Breast epithelium (tissue), 4 donors: ENCODE measurements around the gene ZNF747. TPM values are rescaled to one million over a fixed set of nuclear protein-coding genes. Genes with fewer than 3 reads are reported as not detected.

ENCODE experiments used
- DNase-seq, 2 donors: peaks; one replicate each; pipeline ENCODE4 v3.0.0-alpha.2; 2019; ENCODE audit warnings: low spot score in 2 of 2
- H3K27ac ChIP-seq, 2 donors: fragments of 200-600 bp; sonication (generic) in 1 of 2; one replicate each; pipeline ENCODE4 v1.5.1; 2016 to 2019; ENCODE audit warnings: mild to moderate bottlenecking in 1 of 2
- H3K27me3 ChIP-seq, 2 donors: fragments of 200-600 bp; sonication (generic) in 1 of 2; one replicate each; pipeline versions ENCODE4 v1.5.1 to v1.6.0; 2017 to 2019; ENCODE audit warnings: control low read depth in 1 of 2, mild to moderate bottlenecking in 1 of 2
- H3K36me3 ChIP-seq: fragments of 200-600 bp; one replicate; pipeline ENCODE4 v1.5.1; 2019
- H3K4me1 ChIP-seq, 2 donors: fragments of 200-600 bp; sonication (generic); one replicate each; pipeline ENCODE4 v1.5.1; 2016 to 2019; ENCODE audit warnings: control low read depth in 1 of 2
- H3K4me3 ChIP-seq, 3 donors: fragments of 200-600 bp; sonication (generic); 1 replicate in 2 of 3; 2 replicates in 1 of 3; pipeline ENCODE4 v1.5.1; 2016 to 2019; ENCODE audit warnings: mild to moderate bottlenecking in 3 of 3, moderate library complexity in 2 of 3
- H3K9me3 ChIP-seq, 2 donors: fragments of 200-600 bp; sonication (generic) in 1 of 2; one replicate each; pipeline ENCODE4 v1.5.1; 2016 to 2019; ENCODE audit warnings: control low read depth in 1 of 2
- CTCF ChIP-seq, 3 donors: fragments of 450-650 bp; IDR thresholded peaks; one replicate each; pipeline ENCODE4 v1.5.1; 2016 to 2017; ENCODE audit warnings: antibody characterized with exemption in 3 of 3, mild to moderate bottlenecking in 3 of 3, moderate library complexity in 3 of 3
- POLR2A ChIP-seq: fragments of 450-650 bp; IDR thresholded peaks from one replicate; pipeline ENCODE4 v1.6.1; 2016; ENCODE audit warnings: antibody characterized with exemption, mild to moderate bottlenecking, moderate library complexity
- POLR2AphosphoS5 ChIP-seq, 3 donors: sonication (generic); formaldehyde crosslinking; IDR thresholded peaks; one replicate each; pipeline ENCODE4 v1.6.1; 2017; ENCODE audit warnings: antibody characterized with exemption in 3 of 3
- intact Hi-C: fragments of 100-400 bp; cut with DNase I; formaldehyde crosslinking; loops from one replicate; pipeline ENCODE4 v1.15.1; 2023; ENCODE audit warnings: low total_unique reads
- total RNA-seq, 3 donors: library from RNA; depleted of rRNA; stranded (reverse); fragments of >200 nt; gene quantifications; one replicate each; pipeline ENCODE4 v1.1.0, GENCODE V29; 2016

The ZNF747 gene
- total RNA-seq, 3 donors from 2014 or later = 10.7 to 14.7 (median 13.2) TPM

GRCh38 chr16:30526823-30527634 lies 7.6 kb downstream of the ZNF747 start:
- peak overlapping the region; percentile 76 to 90 (median 88) for H3K4me3 ChIP-seq
- H3K4me1 ChIP-seq = peaks cover 0 to 10% of the 10 kb centered on the region in 2 donors
- peak in 2 of 3 donors; percentile 66 to 71 for TF ChIP-seq POLR2AphosphoS5 (IDR thresholded peaks at IDR 0.05)
- TF ChIP-seq POLR2A = peak; percentile 4
- TF ChIP-seq CTCF (IDR thresholded peaks at IDR 0.05) = peak; percentile 40 to 54 (median 53)
- peak overlapping the region; percentile 97 to 98 for H3K27ac ChIP-seq
- no peaks in the 10 kb centered on the region for H3K9me3 ChIP-seq
- peaks cover 6% of the 10 kb centered on the region for H3K36me3 ChIP-seq
- intact Hi-C loops = loop anchor here (10.0 kb wide), 1 partner anchor 102 kb away; no protein-coding TSS in a partner anchor
- DNase-seq = peak; percentile 98
- no peaks in the 10 kb centered on the region for H3K27me3 ChIP-seq

- TF ChIP-seq CTCF (IDR thresholded peaks at IDR 0.05) = no peak
- TF ChIP-seq POLR2A = no peak
- TF ChIP-seq POLR2AphosphoS5 (IDR thresholded peaks at IDR 0.05) = no peak
- Histone ChIP-seq H3K27ac (peak within 1 kb of the TSS; percentile 97 to 98), H3K27me3 (no peaks in the 10 kb centered on the region), H3K4me3 (peak within 1 kb of the TSS; percentile 76 to 90 (median 88)), H3K9me3 (no peaks in the 10 kb centered on the region), H3K36me3 (peaks cover 6% of the 10 kb centered on the region), H3K4me1 (peaks cover 0 to 10% of the 10 kb centered on the region in 2 donors)
- peak; percentile 47 to 56 for DNase-seq
- intact Hi-C loops = loop anchor here (10.0 kb wide), 1 partner anchor 101 kb away; no protein-coding TSS in a partner anchor
These were observed 8.4 kb downstream of the ZNF747 start, which contains the start of gene ZNF768 for GRCh38 chr16:30526137-30526822. Gene ZNF768 (minus strand): TSS chr16:30526566. CDS start chr16:30526413, 153 bp downstream.

- Histone ChIP-seq H3K9me3 (no peaks in the 10 kb centered on the region), H3K36me3 (peaks cover 6% of the 10 kb centered on the region), H3K4me3 (peak overlapping the region; percentile 76 to 90 (median 88)), H3K27me3 (no peaks in the 10 kb centered on the region), H3K4me1 (peaks cover 0 to 10% of the 10 kb centered on the region in 2 donors), H3K27ac (peak overlapping the region; percentile 97 to 98)
- no peak for TF ChIP-seq POLR2A
- no peak for TF ChIP-seq CTCF (IDR thresholded peaks at IDR 0.05)
- TF ChIP-seq POLR2AphosphoS5 (IDR thresholded peaks at IDR 0.05) = no peak
- intact Hi-C loops = loop anchor here (10.0 kb wide), 1 partner anchor 101 kb away; no protein-coding TSS in a partner anchor
- DNase-seq = no peak
These were observed 8.9 kb downstream of the ZNF747 start for GRCh38 chr16:30525844-30526136.

GRCh38 chr16:30524575-30525568 lies 9.8 kb downstream of the ZNF747 start:
- TF ChIP-seq CTCF (IDR thresholded peaks at IDR 0.05) (no peak), POLR2AphosphoS5 (IDR thresholded peaks at IDR 0.05) (no peak), POLR2A (no peak)
- peaks cover 0 to 10% of the 10 kb centered on the region in 2 donors for H3K4me1 ChIP-seq
- intact Hi-C loops = loop anchor here (10.0 kb wide), 1 partner anchor 100 kb away; no protein-coding TSS in a partner anchor
- no peak overlapping the region for H3K27ac ChIP-seq
- no peak for DNase-seq
- no peaks in the 10 kb centered on the region for H3K9me3 ChIP-seq
- no peaks in the 10 kb centered on the region for H3K27me3 ChIP-seq
- H3K4me3 ChIP-seq = no peak overlapping the region
- peaks cover 6% of the 10 kb centered on the region for H3K36me3 ChIP-seq
